Bronchial epithelial cell (primary cell): ENCODE measurements around the gene ICOS. TPM values are rescaled to one million over a fixed set of nuclear protein-coding genes. Genes with fewer than 3 reads are reported as not detected.
"Not testable (repeated sequence)": the region's sequence is repeated elsewhere in the genome, so short reads cannot be mapped to it uniquely, and the experiment has no call there.

Source experiments
- DNase-seq: peaks from one replicate; pipeline ENCODE4 v3.0.0-alpha.2; 2010; ENCODE audit warnings: low read depth
- FAIRE-seq: peaks from 2 replicates; lab custom pipeline; 2011; peaks lifted over from hg19 to GRCh38; lab: Jason Lieb, UNC
- H3K27me3 ChIP-seq: 2 replicates; pipeline ENCODE4 v1.5.1; 2011; ENCODE audit warnings: low read length; ENCODE audit not compliant: control insufficient read depth, insufficient read depth
- H3K36me3 ChIP-seq: 2 replicates; pipeline ENCODE4 v1.5.1; 2011; ENCODE audit warnings: low read length; ENCODE audit not compliant: control insufficient read depth, insufficient read depth
- H3K4me3 ChIP-seq: 2 replicates; pipeline ENCODE4 v1.5.1; 2011; ENCODE audit warnings: mild to moderate bottlenecking, low read depth, low read length, control low read depth
- total RNA-seq: library from RNA; depleted of rRNA; stranded (reverse); fragments of >200 nt; gene quantifications from 2 replicates; pipeline ENCODE4 v1.2.1, GENCODE V29; 2014
- TF ChIP-seq, protein P1 (sequence below): IDR thresholded peaks from 2 replicates; pipeline ENCODE4 v1.5.1; 2011; ENCODE audit warnings: mild to moderate bottlenecking, moderate library complexity, low read length, control low read depth, inconsistent platforms; ENCODE audit not compliant: insufficient read depth, severe bottlenecking

The ICOS gene
- total RNA-seq, 1 donor from 2014 or later: not detected

- no peak for FAIRE-seq
Measured at GRCh38 chr2:203983064-203983715, 46.6 kb downstream of the ICOS start.

DNA sequence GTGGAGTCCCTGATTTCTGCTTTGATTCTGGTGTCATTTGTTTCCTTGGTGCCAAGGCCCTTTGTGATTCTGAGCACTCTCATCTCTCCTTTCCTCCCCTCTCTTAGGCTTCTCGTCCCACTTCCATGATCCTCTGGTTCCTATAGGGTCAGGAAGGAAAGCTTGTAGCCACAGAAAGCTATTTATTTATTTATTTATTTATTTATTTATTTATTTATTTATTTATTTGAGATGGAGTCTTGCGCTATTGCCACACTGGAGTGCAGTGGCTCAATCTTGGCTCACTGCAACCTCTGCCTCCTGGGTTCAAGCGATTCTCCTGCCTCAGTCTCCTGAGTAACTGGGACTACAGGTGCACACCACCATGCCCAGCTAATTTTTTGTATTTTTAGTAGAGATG, 49.4 kb downstream of the ICOS start:
- not testable (repeated sequence) for H3K4me3 ChIP-seq, DNase-seq, H3K36me3 ChIP-seq, FAIRE-seq, H3K27me3 ChIP-seq

More at GRCh38 chr2:203983064-203983715, 46.6 kb downstream of the ICOS start:
- Histone ChIP-seq H3K27me3 (peaks cover 1% of the 10 kb centered on the region), H3K4me3 (no peak overlapping the region), H3K36me3 (no peaks in the 10 kb centered on the region)
- DNase-seq: no peak
- TF ChIP-seq, protein P1, sequence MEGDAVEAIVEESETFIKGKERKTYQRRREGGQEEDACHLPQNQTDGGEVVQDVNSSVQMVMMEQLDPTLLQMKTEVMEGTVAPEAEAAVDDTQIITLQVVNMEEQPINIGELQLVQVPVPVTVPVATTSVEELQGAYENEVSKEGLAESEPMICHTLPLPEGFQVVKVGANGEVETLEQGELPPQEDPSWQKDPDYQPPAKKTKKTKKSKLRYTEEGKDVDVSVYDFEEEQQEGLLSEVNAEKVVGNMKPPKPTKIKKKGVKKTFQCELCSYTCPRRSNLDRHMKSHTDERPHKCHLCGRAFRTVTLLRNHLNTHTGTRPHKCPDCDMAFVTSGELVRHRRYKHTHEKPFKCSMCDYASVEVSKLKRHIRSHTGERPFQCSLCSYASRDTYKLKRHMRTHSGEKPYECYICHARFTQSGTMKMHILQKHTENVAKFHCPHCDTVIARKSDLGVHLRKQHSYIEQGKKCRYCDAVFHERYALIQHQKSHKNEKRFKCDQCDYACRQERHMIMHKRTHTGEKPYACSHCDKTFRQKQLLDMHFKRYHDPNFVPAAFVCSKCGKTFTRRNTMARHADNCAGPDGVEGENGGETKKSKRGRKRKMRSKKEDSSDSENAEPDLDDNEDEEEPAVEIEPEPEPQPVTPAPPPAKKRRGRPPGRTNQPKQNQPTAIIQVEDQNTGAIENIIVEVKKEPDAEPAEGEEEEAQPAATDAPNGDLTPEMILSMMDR: no peak

- H3K27me3 ChIP-seq: peaks cover 1% of the 10 kb centered on the region
Measured at GRCh38 chr2:203987959-203988358, 51.4 kb downstream of the ICOS start.

DNA sequence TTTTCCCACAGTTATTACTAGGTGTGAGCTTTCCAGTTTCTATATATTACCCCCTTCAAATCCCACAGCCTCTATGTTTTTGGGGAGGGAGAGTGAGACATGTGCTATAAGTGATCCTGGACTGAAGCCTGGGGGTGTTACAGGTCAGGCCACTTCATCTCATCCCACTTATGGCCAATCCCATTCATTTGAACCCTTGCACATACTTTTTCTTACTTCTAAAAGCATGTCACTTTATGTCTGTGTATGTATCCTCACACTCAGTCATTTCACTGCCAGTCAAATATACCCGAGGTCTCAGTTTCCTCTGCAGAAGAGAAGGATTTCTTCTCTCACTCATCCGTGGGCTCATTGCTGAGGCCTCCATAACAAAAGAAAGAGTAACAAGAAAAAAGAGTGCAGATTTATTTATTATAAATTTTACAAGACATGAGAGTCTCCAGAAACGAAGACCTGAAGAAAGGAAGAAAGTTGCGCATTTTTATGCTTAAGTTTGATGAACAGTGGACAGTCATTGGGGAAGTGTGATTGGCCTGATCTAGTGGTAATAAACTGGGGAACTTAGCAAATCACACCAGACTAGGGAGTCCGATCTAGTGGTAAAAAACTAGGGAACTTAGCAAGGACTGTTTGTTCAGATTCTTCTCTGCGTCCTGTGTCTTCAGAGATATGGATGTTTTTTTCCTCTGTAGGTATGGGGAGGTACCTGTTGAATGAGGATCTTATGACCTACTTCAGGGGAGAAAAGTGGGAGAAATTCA, 52.1 kb downstream of the ICOS start:
- H3K27me3 ChIP-seq: no peaks in the 10 kb centered on the region
- DNase-seq (no peak), FAIRE-seq (no peak)
- TF ChIP-seq, protein P1: no peak
- no peaks in the 10 kb centered on the region for H3K36me3 ChIP-seq
- H3K4me3 ChIP-seq: no peak overlapping the region

More at GRCh38 chr2:203987959-203988358, 51.4 kb downstream of the ICOS start:
- Histone ChIP-seq H3K36me3 (no peaks in the 10 kb centered on the region), H3K4me3 (no peak overlapping the region)
- DNase-seq (no peak), FAIRE-seq (no peak)
- TF ChIP-seq, protein P1: no peak

DNA sequence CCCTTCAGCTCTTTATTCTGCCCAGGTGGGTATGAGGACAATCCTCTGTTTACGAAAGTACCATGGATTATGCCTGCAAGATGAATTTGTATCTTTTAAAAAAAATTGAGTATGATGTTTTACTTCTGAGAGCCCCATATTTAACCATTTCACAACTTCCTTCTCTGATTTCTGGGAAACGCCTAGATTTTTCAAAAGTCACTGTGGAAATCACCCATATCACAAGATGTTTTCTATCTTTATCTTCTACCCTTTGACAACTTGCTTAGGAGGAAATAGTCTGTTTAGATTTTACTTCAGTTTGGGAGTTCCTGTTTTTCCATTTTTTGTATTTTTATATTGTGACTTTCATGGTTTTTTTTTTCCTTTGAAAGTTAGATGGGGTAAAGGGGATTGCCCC, 53.0 kb downstream of the ICOS start:
- TF ChIP-seq, protein P1: no peak
- DNase-seq: no peak
- Histone ChIP-seq H3K36me3 (no peaks in the 10 kb centered on the region), H3K27me3 (no peaks in the 10 kb centered on the region), H3K4me3 (no peak overlapping the region)
- FAIRE-seq: no peak

DNA sequence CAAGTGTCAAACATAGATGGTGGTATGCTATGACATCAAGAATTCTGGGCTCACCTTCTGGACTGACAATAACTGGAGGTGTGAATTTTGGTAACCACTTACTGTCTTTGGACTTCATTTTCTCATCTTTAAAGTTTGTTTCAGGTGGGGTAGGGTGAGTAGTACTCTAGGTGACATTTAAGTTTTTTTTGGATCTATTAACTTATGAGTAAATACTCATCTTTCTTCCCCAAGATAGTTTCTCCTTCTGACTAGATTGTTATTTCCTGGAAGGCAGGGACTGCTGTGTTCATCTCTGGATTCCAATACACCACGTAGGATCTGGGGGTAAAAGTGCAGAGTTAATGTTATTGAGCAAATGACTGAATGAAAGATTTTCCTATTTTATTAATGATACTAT, 55.9 kb downstream of the ICOS start:
- FAIRE-seq (no peak), DNase-seq (no peak)
- Histone ChIP-seq H3K36me3 (no peaks in the 10 kb centered on the region), H3K4me3 (no peak overlapping the region), H3K27me3 (no peaks in the 10 kb centered on the region)
- TF ChIP-seq, protein P1: no peak
